Measurements from ENCODE around the gene B4GALT2.
A peak's percentile ranks its signal among the peaks of the same experiment; 100 is the strongest.

B4GALT2 gene

GRCh38 chr1:43987159-43987902 lies 8.3 kb downstream of the B4GALT2 start:
- DNase-seq: no peak

- no peak for DNase-seq
These were observed 11.5 kb downstream of the B4GALT2 start for GRCh38 chr1:43990271-43991199.

- no peak for DNase-seq
These were observed 12.1 kb downstream of the B4GALT2 start for GRCh38 chr1:43991200-43991475.

GRCh38 chr1:43991476-43992231 lies 12.6 kb downstream of the B4GALT2 start, which contains the start of gene CCDC24:
Gene CCDC24 (plus strand): TSS chr1:43991599. CDS start chr1:43991879, 280 bp downstream.
- peak; percentile 85 for DNase-seq

- no peak for DNase-seq
These were observed 13.4 kb downstream of the B4GALT2 start for GRCh38 chr1:43992232-43992995.

GRCh38 chr1:43993206-43993914 lies 14.3 kb downstream of the B4GALT2 start:
- DNase-seq: no peak

- no peak for DNase-seq
These were observed 15.1 kb downstream of the B4GALT2 start for GRCh38 chr1:43994071-43994470.

- DNase-seq: no peak
These were observed 16.1 kb downstream of the B4GALT2 start for GRCh38 chr1:43994794-43995790.

GRCh38 chr1:43995984-43996732 lies 17.1 kb downstream of the B4GALT2 start:
- peak; percentile 28 for DNase-seq

GRCh38 chr1:43996733-43997115 lies 17.7 kb downstream of the B4GALT2 start:
- peak; percentile 28 for DNase-seq

- no peak for DNase-seq
These were observed 18.4 kb downstream of the B4GALT2 start for GRCh38 chr1:43997295-43997999.

GRCh38 chr1:43998000-43998378 lies 19.0 kb downstream of the B4GALT2 start:
- DNase-seq: no peak

- no peak for DNase-seq
These were observed 20.4 kb downstream of the B4GALT2 start for GRCh38 chr1:43999455-43999854.

GRCh38 chr1:44000122-44000665 lies 21.2 kb downstream of the B4GALT2 start:
- no peak for DNase-seq

GRCh38 chr1:44002165-44002564 lies 23.2 kb downstream of the B4GALT2 start:
- no peak for DNase-seq

- DNase-seq: no peak
These were observed 23.7 kb downstream of the B4GALT2 start for GRCh38 chr1:44002606-44003157.

- no peak for DNase-seq
These were observed 29.2 kb downstream of the B4GALT2 start for GRCh38 chr1:44008259-44008658.

GRCh38 chr1:44010935-44011471 lies 32.0 kb downstream of the B4GALT2 start:
- DNase-seq: no peak

Measured in retina (tissue), 1 donor.